ENCODE results near the gene HGFAC. TPM values are rescaled to one million over a fixed set of nuclear protein-coding genes. Genes with fewer than 3 reads are reported as not detected.

HGFAC gene
- total RNA-seq, 1 experiment from 2014 or later = 0.20 TPM

DNA sequence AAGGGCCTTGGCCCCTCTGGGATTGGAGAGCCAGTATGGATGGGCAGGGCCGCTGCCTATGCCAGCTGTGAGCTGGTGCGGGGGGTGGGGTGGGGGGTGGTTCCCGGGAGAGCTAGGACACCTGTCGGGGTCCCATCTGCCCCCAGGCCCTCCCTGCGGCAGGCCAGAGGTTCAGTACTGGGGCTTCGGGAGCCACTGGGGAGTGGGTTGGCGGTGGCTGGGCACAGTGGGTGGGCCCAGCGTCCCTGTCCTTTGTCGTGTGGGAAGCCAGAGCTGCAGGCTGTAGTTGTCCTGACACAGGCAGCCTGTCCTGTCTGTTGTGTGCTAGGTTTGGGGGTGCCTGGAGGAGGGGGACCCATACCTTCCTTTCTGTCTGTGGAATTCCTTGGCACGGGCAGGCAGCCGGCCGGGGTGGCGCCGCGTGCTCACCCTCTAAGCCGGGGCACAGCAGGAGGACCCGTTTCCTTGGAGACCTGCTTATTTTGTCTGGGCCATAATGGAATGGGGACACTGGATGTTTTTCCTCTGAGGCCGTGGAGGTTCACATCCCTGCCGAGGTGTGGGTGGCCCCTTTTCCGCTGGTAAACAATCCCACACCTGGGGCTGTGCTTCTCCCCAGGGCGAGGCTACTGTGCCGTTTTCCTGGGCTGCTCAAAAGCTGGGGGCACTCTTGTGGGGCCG is 36.1 kb downstream of the HGFAC start:
- no peaks in the 10 kb centered on the region for H3K36me3 Mint-ChIP-seq
- peaks cover 21% of the 10 kb centered on the region for H3K4me1 Mint-ChIP-seq
- no peak overlapping the region for H3K27ac Mint-ChIP-seq
- POLR2A ChIA-PET = no interaction called here
- no peak overlapping the region for H3K4me3 Mint-ChIP-seq
- no peaks in the 10 kb centered on the region for H3K9me3 Mint-ChIP-seq
- CTCF ChIA-PET = interaction anchor here (0.8 to 4.3 kb wide), 4 partner anchors 12 to 159 kb away, joined by 3 to 42 read pairs (median 24); no protein-coding TSS in a partner anchor
- TF ChIP-seq, protein P1, sequence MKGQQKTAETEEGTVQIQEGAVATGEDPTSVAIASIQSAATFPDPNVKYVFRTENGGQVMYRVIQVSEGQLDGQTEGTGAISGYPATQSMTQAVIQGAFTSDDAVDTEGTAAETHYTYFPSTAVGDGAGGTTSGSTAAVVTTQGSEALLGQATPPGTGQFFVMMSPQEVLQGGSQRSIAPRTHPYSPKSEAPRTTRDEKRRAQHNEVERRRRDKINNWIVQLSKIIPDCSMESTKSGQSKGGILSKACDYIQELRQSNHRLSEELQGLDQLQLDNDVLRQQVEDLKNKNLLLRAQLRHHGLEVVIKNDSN (CRISPR knock-in tag; IDR thresholded peaks at IDR 0.05) = no peak
- H3K27me3 Mint-ChIP-seq (ENCODE audit: low read depth) = peaks cover 69% of the 10 kb centered on the region
- DNase-seq (ENCODE audit: low spot score) = no peak
- no peak for ATAC-seq

GRCh38 chr4:3478446-3479357 is 36.9 kb downstream of the HGFAC start:
- ChIA-PET POLR2A (no interaction called here), CTCF (interaction anchor here (0.8 to 4.3 kb wide), 9 partner anchors 13 to 160 kb away, joined by 3 to 46 read pairs (median 12); no protein-coding TSS in a partner anchor)
- no peak overlapping the region for H3K4me3 Mint-ChIP-seq
- peaks cover 72% of the 10 kb centered on the region for H3K27me3 Mint-ChIP-seq (ENCODE audit: low read depth)
- H3K9me3 Mint-ChIP-seq = no peaks in the 10 kb centered on the region
- no peak for DNase-seq (ENCODE audit: low spot score)
- TF ChIP-seq ZNF423 (CRISPR knock-in tag; IDR thresholded peaks at IDR 0.05) = no peak
- TF ChIP-seq USF2 (CRISPR knock-in tag; IDR thresholded peaks at IDR 0.05) = no peak
- TF ChIP-seq E2F1 (CRISPR knock-in tag; IDR thresholded peaks at IDR 0.05) = no peak
- TF ChIP-seq JUN (CRISPR knock-in tag; IDR thresholded peaks at IDR 0.05) = no peak
- TF ChIP-seq FOXK1 (CRISPR knock-in tag; IDR thresholded peaks at IDR 0.05) = no peak
- TF ChIP-seq, protein P2, sequence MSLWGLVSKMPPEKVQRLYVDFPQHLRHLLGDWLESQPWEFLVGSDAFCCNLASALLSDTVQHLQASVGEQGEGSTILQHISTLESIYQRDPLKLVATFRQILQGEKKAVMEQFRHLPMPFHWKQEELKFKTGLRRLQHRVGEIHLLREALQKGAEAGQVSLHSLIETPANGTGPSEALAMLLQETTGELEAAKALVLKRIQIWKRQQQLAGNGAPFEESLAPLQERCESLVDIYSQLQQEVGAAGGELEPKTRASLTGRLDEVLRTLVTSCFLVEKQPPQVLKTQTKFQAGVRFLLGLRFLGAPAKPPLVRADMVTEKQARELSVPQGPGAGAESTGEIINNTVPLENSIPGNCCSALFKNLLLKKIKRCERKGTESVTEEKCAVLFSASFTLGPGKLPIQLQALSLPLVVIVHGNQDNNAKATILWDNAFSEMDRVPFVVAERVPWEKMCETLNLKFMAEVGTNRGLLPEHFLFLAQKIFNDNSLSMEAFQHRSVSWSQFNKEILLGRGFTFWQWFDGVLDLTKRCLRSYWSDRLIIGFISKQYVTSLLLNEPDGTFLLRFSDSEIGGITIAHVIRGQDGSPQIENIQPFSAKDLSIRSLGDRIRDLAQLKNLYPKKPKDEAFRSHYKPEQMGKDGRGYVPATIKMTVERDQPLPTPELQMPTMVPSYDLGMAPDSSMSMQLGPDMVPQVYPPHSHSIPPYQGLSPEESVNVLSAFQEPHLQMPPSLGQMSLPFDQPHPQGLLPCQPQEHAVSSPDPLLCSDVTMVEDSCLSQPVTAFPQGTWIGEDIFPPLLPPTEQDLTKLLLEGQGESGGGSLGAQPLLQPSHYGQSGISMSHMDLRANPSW (CRISPR knock-in tag; conservative IDR thresholded peaks at IDR 0.05; ENCODE audit: low read depth) = no peak
- TF ChIP-seq TP53 (CRISPR knock-in tag; IDR thresholded peaks at IDR 0.05) = no peak
- TF ChIP-seq, protein P3, sequence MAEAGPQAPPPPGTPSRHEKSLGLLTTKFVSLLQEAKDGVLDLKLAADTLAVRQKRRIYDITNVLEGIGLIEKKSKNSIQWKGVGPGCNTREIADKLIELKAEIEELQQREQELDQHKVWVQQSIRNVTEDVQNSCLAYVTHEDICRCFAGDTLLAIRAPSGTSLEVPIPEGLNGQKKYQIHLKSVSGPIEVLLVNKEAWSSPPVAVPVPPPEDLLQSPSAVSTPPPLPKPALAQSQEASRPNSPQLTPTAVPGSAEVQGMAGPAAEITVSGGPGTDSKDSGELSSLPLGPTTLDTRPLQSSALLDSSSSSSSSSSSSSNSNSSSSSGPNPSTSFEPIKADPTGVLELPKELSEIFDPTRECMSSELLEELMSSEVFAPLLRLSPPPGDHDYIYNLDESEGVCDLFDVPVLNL (CRISPR knock-in tag; IDR thresholded peaks at IDR 0.05; ENCODE audit: borderline replicate concordance, low read depth) = no peak
- no peak for TF ChIP-seq RORB (CRISPR knock-in tag; IDR thresholded peaks at IDR 0.05)
- TF ChIP-seq PRDM15 (CRISPR knock-in tag; IDR thresholded peaks at IDR 0.05) = no peak
- TF ChIP-seq ETV6 (CRISPR knock-in tag; IDR thresholded peaks at IDR 0.05) = no peak
- TF ChIP-seq, protein P4, sequence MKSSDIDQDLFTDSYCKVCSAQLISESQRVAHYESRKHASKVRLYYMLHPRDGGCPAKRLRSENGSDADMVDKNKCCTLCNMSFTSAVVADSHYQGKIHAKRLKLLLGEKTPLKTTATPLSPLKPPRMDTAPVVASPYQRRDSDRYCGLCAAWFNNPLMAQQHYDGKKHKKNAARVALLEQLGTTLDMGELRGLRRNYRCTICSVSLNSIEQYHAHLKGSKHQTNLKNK (CRISPR knock-in tag; IDR thresholded peaks at IDR 0.05) = no peak
- TF ChIP-seq, protein P5, sequence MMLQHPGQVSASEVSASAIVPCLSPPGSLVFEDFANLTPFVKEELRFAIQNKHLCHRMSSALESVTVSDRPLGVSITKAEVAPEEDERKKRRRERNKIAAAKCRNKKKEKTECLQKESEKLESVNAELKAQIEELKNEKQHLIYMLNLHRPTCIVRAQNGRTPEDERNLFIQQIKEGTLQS (CRISPR knock-in tag; conservative IDR thresholded peaks at IDR 0.05) = no peak
- no peak for TF ChIP-seq CTCF (IDR thresholded peaks at IDR 0.05)
- H3K4me1 Mint-ChIP-seq = peaks cover 16% of the 10 kb centered on the region
- no peak for ATAC-seq
- no peak overlapping the region for H3K27ac Mint-ChIP-seq
- no peaks in the 10 kb centered on the region for H3K36me3 Mint-ChIP-seq

Measured in WTC11 (cell line).